ENCODE data around the gene C4A. TPM values are rescaled to one million over a fixed set of nuclear protein-coding genes. Genes with fewer than 3 reads are reported as not detected.

Gene C4A
- total and polyA plus RNA-seq, 2 of the 13 experiments (the other 11 are each of a cell fraction or from before 2014, with no cell fraction given), result 165 to 478 TPM

GRCh38 chr6:31952140-31952805 lies 29.6 kb upstream of the C4A start (continued):
- no peak for TF ChIP-seq HDAC6 (IDR thresholded peaks at IDR 0.05; ENCODE audit: low read depth, low read length)
- TF ChIP-seq ZNF7 (CRISPR knock-in tag; IDR thresholded peaks at IDR 0.05), result no peak
- no peak for TF ChIP-seq SP1 (IDR thresholded peaks at IDR 0.05)
- no peak for TF ChIP-seq SP1 (CRISPR knock-in tag; IDR thresholded peaks at IDR 0.05)
- no peak for TF ChIP-seq SATB2 (CRISPR knock-in tag; IDR thresholded peaks at IDR 0.05)
- TF ChIP-seq ELF3 (CRISPR knock-in tag; IDR thresholded peaks at IDR 0.05), result peak; percentile 37; the same call in 1 of the 2 replicates
- TF ChIP-seq KDM2A (CRISPR knock-in tag; IDR thresholded peaks at IDR 0.05; ENCODE audit: borderline replicate concordance, low read depth), result peak; percentile 49; the same call in 1 of the 2 replicates
- 0 out of 2 replicates have a peak, but pooled peaks have one; percentile 8 for TF ChIP-seq ZNF501 (CRISPR knock-in tag; IDR thresholded peaks at IDR 0.05)
- peak; percentile 19; the same call in 1 of the 2 replicates for TF ChIP-seq POLR2G (IDR thresholded peaks at IDR 0.05; ENCODE audit: low read depth, low read length)
- no peak for TF ChIP-seq FOSL1 (CRISPR knock-in tag; IDR thresholded peaks at IDR 0.05; ENCODE audit: borderline replicate concordance)
- TF ChIP-seq SETDB1 (CRISPR knock-in tag; IDR thresholded peaks at IDR 0.05; ENCODE audit: borderline replicate concordance), result no peak
- TF ChIP-seq TARDBP (CRISPR knock-in tag; IDR thresholded peaks at IDR 0.05), result 0 out of 2 replicates have a peak, but pooled peaks have one; percentile 57
- peak; percentile 50; the same call in 1 of the 2 replicates for TF ChIP-seq MIER2 (CRISPR knock-in tag; IDR thresholded peaks at IDR 0.05)
- no peak for TF ChIP-seq HNF4G (IDR thresholded peaks at IDR 0.05; ENCODE audit: borderline replicate concordance, low read depth, low read length)
- no peak for TF ChIP-seq HNF4G (CRISPR knock-in tag; IDR thresholded peaks at IDR 0.05; ENCODE audit: borderline replicate concordance, low read depth)
- peak; percentile 40; the same call in 1 of the 2 replicates for TF ChIP-seq ZNF331 (CRISPR knock-in tag; IDR thresholded peaks at IDR 0.05)
- TF ChIP-seq ZZZ3 (CRISPR knock-in tag; IDR thresholded peaks at IDR 0.05; ENCODE audit: borderline replicate concordance), result no peak
- TF ChIP-seq RAD21 (CRISPR knock-in tag; IDR thresholded peaks at IDR 0.05), result peak; percentile 97
- no peak for TF ChIP-seq MYNN (CRISPR knock-in tag; IDR thresholded peaks at IDR 0.05; ENCODE audit: low read depth)
- TF ChIP-seq TBL1XR1 (IDR thresholded peaks at IDR 0.05; ENCODE audit: borderline replicate concordance, low read length, partially characterized antibody), result no peak
- TF ChIP-seq, protein P1, sequence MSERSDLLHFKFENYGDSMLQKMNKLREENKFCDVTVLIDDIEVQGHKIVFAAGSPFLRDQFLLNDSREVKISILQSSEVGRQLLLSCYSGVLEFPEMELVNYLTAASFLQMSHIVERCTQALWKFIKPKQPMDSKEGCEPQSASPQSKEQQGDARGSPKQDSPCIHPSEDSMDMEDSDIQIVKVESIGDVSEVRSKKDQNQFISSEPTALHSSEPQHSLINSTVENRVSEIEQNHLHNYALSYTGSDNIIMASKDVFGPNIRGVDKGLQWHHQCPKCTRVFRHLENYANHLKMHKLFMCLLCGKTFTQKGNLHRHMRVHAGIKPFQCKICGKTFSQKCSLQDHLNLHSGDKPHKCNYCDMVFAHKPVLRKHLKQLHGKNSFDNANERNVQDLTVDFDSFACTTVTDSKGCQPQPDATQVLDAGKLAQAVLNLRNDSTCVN (CRISPR knock-in tag; IDR thresholded peaks at IDR 0.05; ENCODE audit: borderline replicate concordance), result no peak
- TF ChIP-seq ZNF788 (CRISPR knock-in tag; IDR thresholded peaks at IDR 0.05; ENCODE audit: borderline replicate concordance), result peak; percentile 20; the same call in 1 of the 2 replicates
- TF ChIP-seq RORA (CRISPR knock-in tag; IDR thresholded peaks at IDR 0.05), result no peak
- TF ChIP-seq TEAD3 (CRISPR knock-in tag; optimal IDR thresholded peaks at IDR 0.05; ENCODE audit: borderline replicate concordance), result peak; percentile 53
- TF ChIP-seq, protein P2, sequence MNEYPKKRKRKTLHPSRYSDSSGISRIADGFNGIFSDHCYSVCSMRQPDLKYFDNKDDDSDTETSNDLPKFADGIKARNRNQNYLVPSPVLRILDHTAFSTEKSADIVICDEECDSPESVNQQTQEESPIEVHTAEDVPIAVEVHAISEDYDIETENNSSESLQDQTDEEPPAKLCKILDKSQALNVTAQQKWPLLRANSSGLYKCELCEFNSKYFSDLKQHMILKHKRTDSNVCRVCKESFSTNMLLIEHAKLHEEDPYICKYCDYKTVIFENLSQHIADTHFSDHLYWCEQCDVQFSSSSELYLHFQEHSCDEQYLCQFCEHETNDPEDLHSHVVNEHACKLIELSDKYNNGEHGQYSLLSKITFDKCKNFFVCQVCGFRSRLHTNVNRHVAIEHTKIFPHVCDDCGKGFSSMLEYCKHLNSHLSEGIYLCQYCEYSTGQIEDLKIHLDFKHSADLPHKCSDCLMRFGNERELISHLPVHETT (CRISPR knock-in tag; conservative IDR thresholded peaks at IDR 0.05), result no peak
- no peak for TF ChIP-seq DNMT3B (CRISPR knock-in tag; conservative IDR thresholded peaks at IDR 0.05)
- peak; percentile 17; the same call in 1 of the 2 replicates for TF ChIP-seq KMT2B (CRISPR knock-in tag; IDR thresholded peaks at IDR 0.05)
- no peak for TF ChIP-seq CENPX (CRISPR knock-in tag; IDR thresholded peaks at IDR 0.05)
- no peak for TF ChIP-seq CREBL2 (CRISPR knock-in tag; IDR thresholded peaks at IDR 0.05; ENCODE audit: borderline replicate concordance)

Data from HepG2 (cell line).